ENCODE measurements around the gene METTL25.

METTL25 gene

GRCh38 chr12:82426586-82426985, 68.3 kb downstream of the METTL25 start:
- no peaks in the 10 kb centered on the region for H3K9me3 ChIP-seq (ENCODE audit: control insufficient read depth, insufficient read depth, low read length)
- no peak overlapping the region for H3K27ac ChIP-seq (ENCODE audit: low read length)
- WGBS (ENCODE audit: insufficient coverage, insufficient read length): no CpG with 5 or more reads among the region's 2 CpGs
- no peaks in the 10 kb centered on the region for H3K4me1 ChIP-seq (ENCODE audit: control insufficient read depth, insufficient read depth, low read length)
- H3K4me3 ChIP-seq (ENCODE audit: low read length): no peak overlapping the region
- no peaks in the 10 kb centered on the region for H3K27me3 ChIP-seq (ENCODE audit: control insufficient read depth, insufficient read depth, low read length)
- DNase-seq (ENCODE audit: low read depth, low spot score): no peak
- H3K36me3 ChIP-seq (ENCODE audit: control insufficient read depth, insufficient read depth, low read length): no peaks in the 10 kb centered on the region

- Histone ChIP-seq H3K9me3 (ENCODE audit: control insufficient read depth, insufficient read depth, low read length) (no peaks in the 10 kb centered on the region), H3K27me3 (ENCODE audit: control insufficient read depth, insufficient read depth, low read length) (no peaks in the 10 kb centered on the region), H3K27ac (ENCODE audit: low read length) (no peak overlapping the region), H3K4me1 (ENCODE audit: control insufficient read depth, insufficient read depth, low read length) (no peaks in the 10 kb centered on the region), H3K36me3 (ENCODE audit: control insufficient read depth, insufficient read depth, low read length) (no peaks in the 10 kb centered on the region), H3K4me3 (ENCODE audit: low read length) (no peak overlapping the region)
- DNase-seq (ENCODE audit: low read depth, low spot score): no peak
- no CpG with 5 or more reads among the region's 3 CpGs for WGBS (ENCODE audit: insufficient coverage, insufficient read length)
Measured at GRCh38 chr12:82430541-82431145, 72.3 kb downstream of the METTL25 start.

GRCh38 chr12:82434392-82434911, 76.1 kb downstream of the METTL25 start:
- Histone ChIP-seq H3K4me3 (ENCODE audit: low read length) (no peak overlapping the region), H3K4me1 (ENCODE audit: control insufficient read depth, insufficient read depth, low read length) (no peaks in the 10 kb centered on the region), H3K27me3 (ENCODE audit: control insufficient read depth, insufficient read depth, low read length) (no peaks in the 10 kb centered on the region), H3K9me3 (ENCODE audit: control insufficient read depth, insufficient read depth, low read length) (no peaks in the 10 kb centered on the region), H3K36me3 (ENCODE audit: control insufficient read depth, insufficient read depth, low read length) (no peaks in the 10 kb centered on the region), H3K27ac (ENCODE audit: low read length) (no peak overlapping the region)
- no CpG with 5 or more reads among the region's 2 CpGs for WGBS (ENCODE audit: insufficient coverage, insufficient read length)
- DNase-seq (ENCODE audit: low read depth, low spot score): no peak

GRCh38 chr12:82436354-82436753, 78.0 kb downstream of the METTL25 start:
- Histone ChIP-seq H3K36me3 (ENCODE audit: control insufficient read depth, insufficient read depth, low read length) (no peaks in the 10 kb centered on the region), H3K27ac (ENCODE audit: low read length) (no peak overlapping the region), H3K27me3 (ENCODE audit: control insufficient read depth, insufficient read depth, low read length) (no peaks in the 10 kb centered on the region), H3K4me1 (ENCODE audit: control insufficient read depth, insufficient read depth, low read length) (no peaks in the 10 kb centered on the region), H3K9me3 (ENCODE audit: control insufficient read depth, insufficient read depth, low read length) (no peaks in the 10 kb centered on the region), H3K4me3 (ENCODE audit: low read length) (no peak overlapping the region)
- no peak for DNase-seq (ENCODE audit: low read depth, low spot score)
- WGBS (ENCODE audit: insufficient coverage, insufficient read length): no CpG with 5 or more reads among the region's 1 CpG

- no peaks in the 10 kb centered on the region for H3K9me3 ChIP-seq (ENCODE audit: control insufficient read depth, insufficient read depth, low read length)
- H3K4me3 ChIP-seq (ENCODE audit: low read length): no peak overlapping the region
- H3K27me3 ChIP-seq (ENCODE audit: control insufficient read depth, insufficient read depth, low read length): no peaks in the 10 kb centered on the region
- 100% methylated on average over 1 of the region's 3 CpGs for WGBS (ENCODE audit: insufficient coverage, insufficient read length)
- DNase-seq (ENCODE audit: low read depth, low spot score): no peak
- H3K27ac ChIP-seq (ENCODE audit: low read length): no peak overlapping the region
- no peaks in the 10 kb centered on the region for H3K36me3 ChIP-seq (ENCODE audit: control insufficient read depth, insufficient read depth, low read length)
- H3K4me1 ChIP-seq (ENCODE audit: control insufficient read depth, insufficient read depth, low read length): no peaks in the 10 kb centered on the region
Measured at GRCh38 chr12:82437744-82438143, 79.4 kb downstream of the METTL25 start.

- H3K4me1 ChIP-seq (ENCODE audit: control insufficient read depth, insufficient read depth, low read length): no peaks in the 10 kb centered on the region
- no peaks in the 10 kb centered on the region for H3K27me3 ChIP-seq (ENCODE audit: control insufficient read depth, insufficient read depth, low read length)
- no peak overlapping the region for H3K4me3 ChIP-seq (ENCODE audit: low read length)
- DNase-seq (ENCODE audit: low read depth, low spot score): no peak
- no CpG with 5 or more reads among the region's 4 CpGs for WGBS (ENCODE audit: insufficient coverage, insufficient read length)
- no peak overlapping the region for H3K27ac ChIP-seq (ENCODE audit: low read length)
- no peaks in the 10 kb centered on the region for H3K9me3 ChIP-seq (ENCODE audit: control insufficient read depth, insufficient read depth, low read length)
- no peaks in the 10 kb centered on the region for H3K36me3 ChIP-seq (ENCODE audit: control insufficient read depth, insufficient read depth, low read length)
Measured at GRCh38 chr12:82438356-82438755, 80.0 kb downstream of the METTL25 start.

- H3K4me3 ChIP-seq (ENCODE audit: low read length): no peak overlapping the region
Measured at GRCh38 chr12:82440885-82441284, 82.6 kb downstream of the METTL25 start.

GRCh38 chr12:82448911-82449578, 90.7 kb downstream of the METTL25 start:
- no peaks in the 10 kb centered on the region for H3K4me1 ChIP-seq (ENCODE audit: control insufficient read depth, insufficient read depth, low read length)
- H3K27ac ChIP-seq (ENCODE audit: low read length): no peak overlapping the region
- no peak overlapping the region for H3K4me3 ChIP-seq (ENCODE audit: low read length)
- WGBS (ENCODE audit: insufficient coverage, insufficient read length): no CpG with 5 or more reads among the region's 2 CpGs
- H3K27me3 ChIP-seq (ENCODE audit: control insufficient read depth, insufficient read depth, low read length): no peaks in the 10 kb centered on the region
- DNase-seq (ENCODE audit: low read depth, low spot score): no peak
- no peaks in the 10 kb centered on the region for H3K36me3 ChIP-seq (ENCODE audit: control insufficient read depth, insufficient read depth, low read length)
- H3K9me3 ChIP-seq (ENCODE audit: control insufficient read depth, insufficient read depth, low read length): no peaks in the 10 kb centered on the region

More at GRCh38 chr12:82440885-82441284, 82.6 kb downstream of the METTL25 start:
- no peak for DNase-seq (ENCODE audit: low read depth, low spot score)
- Histone ChIP-seq H3K9me3 (ENCODE audit: control insufficient read depth, insufficient read depth, low read length) (no peaks in the 10 kb centered on the region), H3K27me3 (ENCODE audit: control insufficient read depth, insufficient read depth, low read length) (no peaks in the 10 kb centered on the region), H3K27ac (ENCODE audit: low read length) (no peak overlapping the region), H3K4me1 (ENCODE audit: control insufficient read depth, insufficient read depth, low read length) (no peaks in the 10 kb centered on the region), H3K36me3 (ENCODE audit: control insufficient read depth, insufficient read depth, low read length) (no peaks in the 10 kb centered on the region)
- no CpG with 5 or more reads among the region's 1 CpG for WGBS (ENCODE audit: insufficient coverage, insufficient read length)

GRCh38 chr12:82456633-82457032, 98.3 kb downstream of the METTL25 start:
- Histone ChIP-seq H3K27ac (ENCODE audit: low read length) (no peak overlapping the region), H3K4me3 (ENCODE audit: low read length) (no peak overlapping the region), H3K4me1 (ENCODE audit: control insufficient read depth, insufficient read depth, low read length) (no peaks in the 10 kb centered on the region), H3K36me3 (ENCODE audit: control insufficient read depth, insufficient read depth, low read length) (no peaks in the 10 kb centered on the region), H3K9me3 (ENCODE audit: control insufficient read depth, insufficient read depth, low read length) (no peaks in the 10 kb centered on the region), H3K27me3 (ENCODE audit: control insufficient read depth, insufficient read depth, low read length) (no peaks in the 10 kb centered on the region)
- WGBS (ENCODE audit: insufficient coverage, insufficient read length): no CpG with 5 or more reads among the region's 2 CpGs
- DNase-seq (ENCODE audit: low read depth, low spot score): no peak

- DNase-seq (ENCODE audit: low read depth, low spot score): no peak
- Histone ChIP-seq H3K36me3 (ENCODE audit: control insufficient read depth, insufficient read depth, low read length) (no peaks in the 10 kb centered on the region), H3K9me3 (ENCODE audit: control insufficient read depth, insufficient read depth, low read length) (no peaks in the 10 kb centered on the region), H3K27me3 (ENCODE audit: control insufficient read depth, insufficient read depth, low read length) (no peaks in the 10 kb centered on the region), H3K4me1 (ENCODE audit: control insufficient read depth, insufficient read depth, low read length) (no peaks in the 10 kb centered on the region), H3K27ac (ENCODE audit: low read length) (no peak overlapping the region), H3K4me3 (ENCODE audit: low read length) (no peak overlapping the region)
- WGBS (ENCODE audit: insufficient coverage, insufficient read length): no CpG with 5 or more reads among the region's 1 CpG
Measured at GRCh38 chr12:82458101-82458500, 99.8 kb downstream of the METTL25 start.

- Histone ChIP-seq H3K4me1 (ENCODE audit: control insufficient read depth, insufficient read depth, low read length) (no peaks in the 10 kb centered on the region), H3K27ac (ENCODE audit: low read length) (no peak overlapping the region), H3K27me3 (ENCODE audit: control insufficient read depth, insufficient read depth, low read length) (no peaks in the 10 kb centered on the region), H3K4me3 (ENCODE audit: low read length) (no peak overlapping the region), H3K36me3 (ENCODE audit: control insufficient read depth, insufficient read depth, low read length) (no peaks in the 10 kb centered on the region), H3K9me3 (ENCODE audit: control insufficient read depth, insufficient read depth, low read length) (no peaks in the 10 kb centered on the region)
- WGBS (ENCODE audit: insufficient coverage, insufficient read length): no CpG with 5 or more reads among the region's 1 CpG
- no peak for DNase-seq (ENCODE audit: low read depth, low spot score)
Measured at GRCh38 chr12:82461393-82461792, 103.1 kb downstream of the METTL25 start.
